Neuronal stem cell (in vitro differentiated cells): Measurements from ENCODE around the gene PAPLN.

Experiments
- DNase-seq: peaks from one replicate; pipeline ENCODE4 v3.0.0-alpha.2; 2013; ENCODE audit warnings: low spot score
- H2AFZ ChIP-seq: one replicate; pipeline ENCODE4 v1.6.1; 2013; ENCODE audit warnings: mild to moderate bottlenecking, low read length, inconsistent platforms
- H2AK5ac ChIP-seq: 2 replicates; pipeline ENCODE4 v1.6.1; 2013; ENCODE audit warnings: low read depth, mild to moderate bottlenecking, inconsistent platforms, low read length, moderate library complexity, mixed read lengths
- H2BK120ac ChIP-seq: 2 replicates; pipeline ENCODE4 v1.6.1; 2013; ENCODE audit warnings: low read depth, mild to moderate bottlenecking, inconsistent platforms, low read length, moderate library complexity, mixed read lengths
- H2BK12ac ChIP-seq: one replicate; pipeline ENCODE4 v1.6.1; 2013; ENCODE audit warnings: low read length, inconsistent platforms
- H2BK15ac ChIP-seq: 2 replicates; pipeline ENCODE4 v1.6.1; 2013; ENCODE audit warnings: mild to moderate bottlenecking, low read length, inconsistent platforms, mixed read lengths
- H2BK5ac ChIP-seq: one replicate; pipeline ENCODE4 v1.6.1; 2013; ENCODE audit warnings: inconsistent platforms, mild to moderate bottlenecking, low read length, moderate library complexity
- H3K14ac ChIP-seq: one replicate; pipeline ENCODE4 v1.6.1; 2013; ENCODE audit warnings: low read length, inconsistent platforms
- H3K18ac ChIP-seq: 2 replicates; pipeline ENCODE4 v1.6.1; 2013; ENCODE audit warnings: low read length, inconsistent platforms
- H3K23ac ChIP-seq: 2 replicates; pipeline ENCODE4 v1.6.1; 2013; ENCODE audit warnings: low read depth, mild to moderate bottlenecking, mixed read lengths, low read length, inconsistent platforms; ENCODE audit not compliant: poor library complexity
- H3K27ac ChIP-seq: replicated peaks from 3 replicates; pipeline ENCODE4 v1.5.1; 2013; ENCODE audit warnings: low read length, inconsistent platforms
- H3K27me3 ChIP-seq, 3 experiments: 2 replicates each; pipeline ENCODE4 v1.6.1; 2013; ENCODE audit warnings: low read length in 3 of 3, mild to moderate bottlenecking in 2 of 3, inconsistent platforms in 1 of 3, low read depth in 1 of 3, mixed read lengths in 1 of 3, moderate library complexity in 1 of 3; ENCODE audit not compliant: control insufficient read depth in 3 of 3, insufficient read depth in 3 of 3
- H3K36me3 ChIP-seq, 2 donors: replicated peaks in 1 of 2; 2 replicates each; pipeline ENCODE4 v1.6.1; 2013; ENCODE audit warnings: low read length in 2 of 2; ENCODE audit not compliant: control insufficient read depth in 2 of 2, insufficient read depth in 2 of 2
- H3K4ac ChIP-seq: 2 replicates; pipeline ENCODE4 v1.6.1; 2013; ENCODE audit warnings: inconsistent platforms, mild to moderate bottlenecking, low read length, moderate library complexity
- H3K4me1 ChIP-seq, 2 donors: 1 replicate in 1 of 2; 2 replicates in 1 of 2; pipeline ENCODE4 v1.6.1; 2013; ENCODE audit warnings: low read length in 2 of 2, low read depth in 1 of 2; ENCODE audit not compliant: control insufficient read depth in 2 of 2, insufficient read depth in 1 of 2
- H3K4me2 ChIP-seq: one replicate; pipeline ENCODE4 v1.6.1; 2013; ENCODE audit warnings: mild to moderate bottlenecking, low read length, inconsistent platforms; ENCODE audit not compliant: insufficient read depth, poor library complexity, severe bottlenecking
- H3K4me3 ChIP-seq, 2 donors: 2 replicates each; pipeline ENCODE4 v1.5.1; 2013; ENCODE audit warnings: low read length in 2 of 2, mild to moderate bottlenecking in 2 of 2, inconsistent platforms in 1 of 2, moderate library complexity in 1 of 2
- H3K79me1 ChIP-seq: one replicate; pipeline ENCODE4 v1.6.1; 2013; ENCODE audit warnings: low read depth, mild to moderate bottlenecking, inconsistent platforms, low read length, moderate library complexity
- H3K9ac ChIP-seq: one replicate; pipeline ENCODE4 v1.6.1; 2013; ENCODE audit warnings: mild to moderate bottlenecking, low read depth, low read length, inconsistent platforms; ENCODE audit not compliant: poor library complexity
- H3K9me3 ChIP-seq, 2 donors: replicated peaks in 1 of 2; 2 replicates each; pipeline versions ENCODE3 to v1.6.1; 2013; ENCODE audit warnings: low read length in 2 of 2, mild to moderate bottlenecking in 2 of 2, inconsistent platforms in 1 of 2, low read depth in 1 of 2, mixed read lengths in 1 of 2, moderate library complexity in 1 of 2; ENCODE audit not compliant: control insufficient read depth in 2 of 2, insufficient read depth in 1 of 2
- H4K8ac ChIP-seq: one replicate; pipeline ENCODE4 v1.6.1; 2013; ENCODE audit warnings: low read depth, mild to moderate bottlenecking, inconsistent platforms, low read length, moderate library complexity
- H4K91ac ChIP-seq: one replicate; pipeline ENCODE4 v1.6.1; 2013; ENCODE audit warnings: low read length, low read depth, mild to moderate bottlenecking, inconsistent platforms; ENCODE audit not compliant: poor library complexity
- WGBS, 2 donors: extraction: QIAGEN DNeasy Blood & Tissue Kit; methylation state at CpG; one replicate each; pipeline ENCODE4 v1.1.7; 2013; ENCODE audit warnings: missing lambda C conversion rate in 2 of 2, mixed read lengths in 1 of 2; ENCODE audit not compliant: insufficient read length in 2 of 2, insufficient replicate concordance in 1 of 2; ENCODE audit errors: extremely low coverage in 2 of 2; 5-methylcytosine and 5-hydroxymethylcytosine counted together

The PAPLN gene

GRCh38 chr14:73261520-73262426 lies 24.5 kb downstream of the PAPLN start:
- Histone ChIP-seq H3K36me3 (peaks cover 0 to 26% of the 10 kb centered on the region in 2 donors), H3K18ac (peak overlapping the region; percentile 64), H3K27ac (no peak overlapping the region), H4K91ac (no peak overlapping the region), H2BK12ac (no peak overlapping the region), H4K8ac (no peak overlapping the region), H2BK15ac (no peak overlapping the region), H3K27me3 (no peaks in the 10 kb centered on the region), H2BK5ac (no peak overlapping the region), H3K79me1 (peaks cover 2% of the 10 kb centered on the region), H3K4me2 (no peak overlapping the region), H3K14ac (no peak overlapping the region), H3K23ac (peak overlapping the region; percentile 73), H2BK120ac (no peak overlapping the region), H3K4me3 (peak overlapping the region in 1 of 2 donors; percentile 18), H3K9me3 (no peaks in the 10 kb centered on the region), H2AFZ (peak overlapping the region; percentile 56), H2AK5ac (peak overlapping the region; percentile 28), H3K9ac (peak overlapping the region; percentile 55), H3K4ac (no peak overlapping the region), H3K4me1 (peaks cover 10 to 13% of the 10 kb centered on the region in 2 donors)
- no CpG with 5 or more reads among the region's 15 CpGs for WGBS, 2 donors
- DNase-seq = no peak

GRCh38 chr14:73262427-73263183 lies 25.3 kb downstream of the PAPLN start:
- Histone ChIP-seq H3K79me1 (peaks cover 2% of the 10 kb centered on the region), H2BK15ac (no peak overlapping the region), H3K4me1 (peaks cover 10 to 13% of the 10 kb centered on the region in 2 donors), H3K14ac (no peak overlapping the region), H2BK5ac (no peak overlapping the region), H3K4me3 (peak overlapping the region in 1 of 2 donors; percentile 18), H2BK120ac (no peak overlapping the region), H3K36me3 (peaks cover 0 to 27% of the 10 kb centered on the region in 2 donors), H3K9ac (peak overlapping the region; percentile 55), H3K27ac (no peak overlapping the region), H2AFZ (no peak overlapping the region), H4K91ac (no peak overlapping the region), H3K4me2 (no peak overlapping the region), H3K23ac (peak overlapping the region; percentile 73), H3K4ac (no peak overlapping the region), H3K18ac (peak overlapping the region; percentile 64), H3K27me3 (no peaks in the 10 kb centered on the region), H2AK5ac (peak overlapping the region; percentile 28), H4K8ac (no peak overlapping the region), H2BK12ac (no peak overlapping the region), H3K9me3 (no peaks in the 10 kb centered on the region)
- no CpG with 5 or more reads among the region's 20 CpGs for WGBS, 2 donors
- no peak for DNase-seq

- peaks cover 10 to 13% of the 10 kb centered on the region in 2 donors for H3K4me1 ChIP-seq
- no peak overlapping the region for H4K91ac ChIP-seq
- no peak overlapping the region for H2AFZ ChIP-seq
- H3K23ac ChIP-seq = peak overlapping the region; percentile 87
- peaks cover 0 to 35% of the 10 kb centered on the region in 2 donors for H3K36me3 ChIP-seq
- WGBS, 2 donors = no CpG with 5 or more reads among the region's 7 CpGs
- H2BK5ac ChIP-seq = no peak overlapping the region
- H3K4ac ChIP-seq = no peak overlapping the region
- no peaks in the 10 kb centered on the region for H3K27me3 ChIP-seq
- H2BK12ac ChIP-seq = no peak overlapping the region
- H3K9ac ChIP-seq = no peak overlapping the region
- no peak overlapping the region for H3K18ac ChIP-seq
- no peak overlapping the region for H4K8ac ChIP-seq
- no peak overlapping the region for H3K14ac ChIP-seq
- no peak for DNase-seq
- H3K79me1 ChIP-seq = peaks cover 2% of the 10 kb centered on the region
- H3K27ac ChIP-seq = no peak overlapping the region
- no peak overlapping the region for H2AK5ac ChIP-seq
- no peak overlapping the region for H3K4me2 ChIP-seq
- no peak overlapping the region for H3K4me3 ChIP-seq
- no peak overlapping the region for H2BK120ac ChIP-seq
- no peaks in the 10 kb centered on the region for H3K9me3 ChIP-seq
- H2BK15ac ChIP-seq = no peak overlapping the region
These were observed 26.3 kb downstream of the PAPLN start for GRCh38 chr14:73263606-73264005.
